ENCODE measurements around the gene FKBP4. TPM values are rescaled to one million over a fixed set of nuclear protein-coding genes. Genes with fewer than 3 reads are reported as not detected.

The FKBP4 gene
- total RNA-seq, 1 donor from 2014 or later, result 127 TPM

DNA sequence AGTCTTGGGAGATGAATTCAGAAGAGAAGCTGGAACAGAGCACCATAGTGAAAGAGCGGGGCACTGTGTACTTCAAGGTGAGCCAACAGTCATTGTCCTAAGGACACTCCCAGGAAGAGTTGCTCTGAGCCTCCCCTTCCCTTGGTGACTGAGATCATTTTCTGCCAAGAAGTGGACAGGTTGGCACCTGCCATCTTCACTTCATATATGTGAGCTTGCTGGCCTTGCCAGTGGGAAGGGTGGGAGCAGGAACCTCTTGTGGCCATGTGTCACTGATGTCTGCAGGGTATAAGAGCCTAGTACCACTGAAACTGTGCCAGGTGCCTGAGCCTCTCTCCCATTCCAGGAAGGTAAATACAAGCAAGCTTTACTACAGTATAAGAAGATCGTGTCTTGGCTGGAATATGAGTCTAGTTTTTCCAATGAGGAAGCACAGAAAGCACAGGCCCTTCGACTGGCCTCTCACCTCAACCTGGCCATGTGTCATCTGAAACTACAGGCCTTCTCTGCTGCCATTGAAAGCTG is 5.3 kb downstream of the FKBP4 start:
- no peaks in the 10 kb centered on the region for H3K9me3 Mint-ChIP-seq
- peaks cover 75% of the 10 kb centered on the region for H3K36me3 Mint-ChIP-seq
- H3K4me3 Mint-ChIP-seq, result no peak overlapping the region
- no peaks in the 10 kb centered on the region for H3K4me1 Mint-ChIP-seq (ENCODE audit: unreplicated experiment)
- no peak overlapping the region for H3K27ac Mint-ChIP-seq
- TF ChIP-seq, protein P1, sequence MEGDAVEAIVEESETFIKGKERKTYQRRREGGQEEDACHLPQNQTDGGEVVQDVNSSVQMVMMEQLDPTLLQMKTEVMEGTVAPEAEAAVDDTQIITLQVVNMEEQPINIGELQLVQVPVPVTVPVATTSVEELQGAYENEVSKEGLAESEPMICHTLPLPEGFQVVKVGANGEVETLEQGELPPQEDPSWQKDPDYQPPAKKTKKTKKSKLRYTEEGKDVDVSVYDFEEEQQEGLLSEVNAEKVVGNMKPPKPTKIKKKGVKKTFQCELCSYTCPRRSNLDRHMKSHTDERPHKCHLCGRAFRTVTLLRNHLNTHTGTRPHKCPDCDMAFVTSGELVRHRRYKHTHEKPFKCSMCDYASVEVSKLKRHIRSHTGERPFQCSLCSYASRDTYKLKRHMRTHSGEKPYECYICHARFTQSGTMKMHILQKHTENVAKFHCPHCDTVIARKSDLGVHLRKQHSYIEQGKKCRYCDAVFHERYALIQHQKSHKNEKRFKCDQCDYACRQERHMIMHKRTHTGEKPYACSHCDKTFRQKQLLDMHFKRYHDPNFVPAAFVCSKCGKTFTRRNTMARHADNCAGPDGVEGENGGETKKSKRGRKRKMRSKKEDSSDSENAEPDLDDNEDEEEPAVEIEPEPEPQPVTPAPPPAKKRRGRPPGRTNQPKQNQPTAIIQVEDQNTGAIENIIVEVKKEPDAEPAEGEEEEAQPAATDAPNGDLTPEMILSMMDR (conservative IDR thresholded peaks at IDR 0.05), result no peak
- H3K27me3 Mint-ChIP-seq, result peaks cover 6% of the 10 kb centered on the region
- no peak for DNase-seq (ENCODE audit: extremely low spot score, unreplicated experiment)

DNA sequence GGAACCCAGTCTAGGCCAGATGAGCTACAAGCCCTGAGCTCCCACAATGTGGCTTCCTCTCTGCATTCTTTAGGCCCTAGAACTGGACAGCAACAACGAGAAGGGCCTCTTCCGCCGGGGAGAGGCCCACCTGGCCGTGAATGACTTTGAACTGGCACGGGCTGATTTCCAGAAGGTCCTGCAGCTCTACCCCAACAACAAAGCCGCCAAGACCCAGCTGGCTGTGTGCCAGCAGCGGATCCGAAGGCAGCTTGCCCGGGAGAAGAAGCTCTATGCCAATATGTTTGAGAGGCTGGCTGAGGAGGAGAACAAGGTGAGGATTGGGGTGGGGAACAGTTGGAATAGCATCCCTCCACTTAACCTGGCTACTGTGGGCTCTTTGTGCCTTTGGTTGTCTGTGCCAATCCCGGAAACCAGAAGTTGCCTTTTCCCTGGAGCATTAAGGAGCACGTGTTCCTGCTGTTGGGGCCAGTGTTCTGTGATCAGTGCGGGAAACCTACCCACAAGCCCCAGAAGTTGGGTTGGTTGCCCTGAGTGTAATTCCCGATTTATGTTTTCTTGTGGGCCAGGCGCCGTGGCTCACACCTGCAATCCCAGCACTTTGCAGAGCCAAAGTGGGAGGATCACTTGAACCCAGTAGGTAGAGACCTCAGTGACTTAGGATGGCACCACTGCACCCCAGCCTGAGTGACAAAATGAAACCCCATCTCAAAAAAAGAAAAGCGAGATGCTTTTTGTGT is 6.4 kb downstream of the FKBP4 start:
- Mint-ChIP-seq H3K27me3 (peaks cover 4% of the 10 kb centered on the region), H3K4me3 (no peak overlapping the region), H3K4me1 (ENCODE audit: unreplicated experiment) (no peaks in the 10 kb centered on the region), H3K9me3 (no peaks in the 10 kb centered on the region), H3K36me3 (peaks cover 81% of the 10 kb centered on the region), H3K27ac (peak overlapping the region; percentile 44)
- DNase-seq (ENCODE audit: extremely low spot score, unreplicated experiment), result no peak
- TF ChIP-seq, protein P1 (conservative IDR thresholded peaks at IDR 0.05), result no peak

DNA sequence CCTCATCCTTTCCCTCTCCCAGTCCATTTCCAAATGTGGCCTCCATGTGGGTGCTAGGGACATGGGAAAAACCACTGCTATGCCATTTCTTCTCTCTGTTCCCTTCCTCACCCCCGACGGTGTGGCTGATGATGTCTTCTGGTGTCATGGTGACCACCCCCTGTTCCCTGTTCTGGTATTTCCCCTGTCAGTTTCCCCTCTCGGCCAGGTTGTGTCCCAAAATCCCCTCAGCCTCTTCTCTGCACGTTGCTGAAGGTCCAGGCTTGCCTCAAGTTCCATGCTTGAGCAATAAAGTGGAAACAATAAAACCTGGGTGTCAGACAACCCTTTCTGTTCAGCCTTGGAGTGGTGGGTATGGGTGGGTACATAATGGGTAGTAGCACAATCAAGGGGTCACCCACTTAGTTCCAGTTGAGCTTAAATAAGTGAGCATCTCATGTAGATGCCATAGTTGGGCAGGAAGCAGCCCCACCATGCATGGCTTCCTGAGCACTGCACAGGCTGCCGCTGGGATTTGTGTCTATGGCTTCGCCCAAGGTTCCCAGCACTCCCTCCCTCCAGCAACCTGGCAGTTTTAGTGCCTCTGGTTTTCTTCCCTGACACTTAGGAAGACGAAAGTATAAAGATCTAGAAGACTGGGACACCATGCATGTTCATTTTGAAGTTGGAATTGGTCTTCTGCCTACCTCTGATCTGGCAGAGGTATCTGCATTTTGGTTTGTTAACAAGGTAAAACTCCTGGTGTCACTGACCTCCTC is 9.0 kb downstream of the FKBP4 start:
- H3K36me3 Mint-ChIP-seq, result peaks cover 62% of the 10 kb centered on the region
- no peak for DNase-seq (ENCODE audit: extremely low spot score, unreplicated experiment)
- H3K4me1 Mint-ChIP-seq (ENCODE audit: unreplicated experiment), result no peaks in the 10 kb centered on the region
- H3K27ac Mint-ChIP-seq, result peak overlapping the region; percentile 13
- H3K9me3 Mint-ChIP-seq, result peaks cover 5% of the 10 kb centered on the region
- no peaks in the 10 kb centered on the region for H3K27me3 Mint-ChIP-seq
- H3K4me3 Mint-ChIP-seq, result no peak overlapping the region
- TF ChIP-seq, protein P1 (conservative IDR thresholded peaks at IDR 0.05), result no peak

DNA sequence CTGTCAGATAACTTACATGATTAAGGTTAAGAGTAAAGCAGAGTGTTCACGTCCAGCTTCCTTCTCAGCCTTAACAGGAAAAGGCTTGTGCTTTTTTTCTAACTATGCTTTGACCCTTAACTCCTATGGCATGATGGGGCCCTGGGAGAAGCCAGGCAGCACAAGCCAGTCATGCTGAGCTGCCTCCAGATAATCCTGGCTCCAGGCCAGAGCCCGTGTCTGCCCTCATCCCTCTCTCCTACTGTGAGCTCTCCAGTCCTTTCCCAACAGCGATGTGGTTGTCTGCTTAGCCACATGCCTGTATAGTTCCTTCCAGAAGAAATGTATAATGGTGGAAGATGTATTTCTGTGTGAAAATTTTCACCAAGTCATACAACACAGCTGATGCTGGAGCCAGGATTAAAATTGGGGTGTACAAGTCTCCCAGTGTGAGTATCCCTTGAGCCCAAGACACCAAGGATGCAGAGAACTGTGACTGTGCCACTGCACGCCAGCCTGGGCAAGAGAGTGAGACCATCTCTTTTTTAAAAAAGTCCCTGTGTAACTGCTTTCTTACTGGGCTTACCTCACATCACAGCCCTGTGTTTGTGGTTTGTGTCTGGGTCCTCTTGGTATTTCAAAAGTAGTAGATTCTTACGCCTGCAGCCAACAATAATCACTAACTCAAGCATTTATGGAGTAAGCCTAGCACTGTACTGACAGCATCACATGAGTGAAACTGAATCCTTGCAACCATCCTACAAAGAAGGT is 9.8 kb downstream of the FKBP4 start:
- H3K4me3 Mint-ChIP-seq, result no peak overlapping the region
- no peaks in the 10 kb centered on the region for H3K27me3 Mint-ChIP-seq
- H3K27ac Mint-ChIP-seq, result peak overlapping the region; percentile 32
- TF ChIP-seq, protein P1 (conservative IDR thresholded peaks at IDR 0.05), result no peak
- H3K9me3 Mint-ChIP-seq, result peaks cover 5% of the 10 kb centered on the region
- no peak for DNase-seq (ENCODE audit: extremely low spot score, unreplicated experiment)
- peaks cover 54% of the 10 kb centered on the region for H3K36me3 Mint-ChIP-seq
- H3K4me1 Mint-ChIP-seq (ENCODE audit: unreplicated experiment), result no peaks in the 10 kb centered on the region

DNA sequence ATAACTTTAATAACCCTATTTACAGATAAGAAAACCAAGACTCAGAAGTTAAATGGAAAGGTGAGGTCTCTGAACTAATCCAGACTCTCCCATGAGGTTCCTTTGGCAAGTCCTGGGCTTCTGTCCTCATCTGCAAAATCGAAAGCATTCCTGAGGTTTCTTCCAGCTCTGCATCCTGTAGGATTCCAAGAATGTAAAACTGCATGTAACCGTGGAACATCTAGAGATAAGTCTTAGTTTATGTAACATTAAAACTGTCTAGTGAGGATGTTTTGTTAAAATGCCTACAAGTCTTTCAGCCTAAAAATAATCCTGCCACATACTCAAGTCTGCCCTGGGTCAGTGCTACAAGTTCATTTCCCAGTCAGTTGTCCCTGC is 10.4 kb downstream of the FKBP4 start:
- peaks cover 49% of the 10 kb centered on the region for H3K36me3 Mint-ChIP-seq
- DNase-seq (ENCODE audit: extremely low spot score, unreplicated experiment), result no peak
- TF ChIP-seq, protein P1 (conservative IDR thresholded peaks at IDR 0.05), result no peak
- no peaks in the 10 kb centered on the region for H3K4me1 Mint-ChIP-seq (ENCODE audit: unreplicated experiment)
- no peaks in the 10 kb centered on the region for H3K27me3 Mint-ChIP-seq
- peak overlapping the region; percentile 32 for H3K27ac Mint-ChIP-seq
- peaks cover 5% of the 10 kb centered on the region for H3K9me3 Mint-ChIP-seq
- H3K4me3 Mint-ChIP-seq, result no peak overlapping the region

All from type B pancreatic cell (in vitro differentiated cells).